HepG2 (cell line): ENCODE measurements around the gene SIRPA. TPM values are rescaled to one million over a fixed set of nuclear protein-coding genes. Genes with fewer than 3 reads are reported as not detected.
A peak's percentile ranks its signal among the peaks of the same experiment; 100 is the strongest.

Experiments
- ARNT ChIP-seq: fragments of 450-650 bp; IDR thresholded peaks from 2 replicates; pipeline ENCODE4 v1.6.1; 2017
- GATA4 ChIP-seq: sonication (generic); IDR thresholded peaks from 2 replicates; pipeline ENCODE4 v1.6.1; 2016; ENCODE audit warnings: antibody characterized with exemption, low read depth, borderline replicate concordance
- JUN ChIP-seq: sonication (generic); formaldehyde crosslinking; IDR thresholded peaks from 2 replicates; pipeline ENCODE4 v1.4.0; 2020; ENCODE audit warnings: mild to moderate bottlenecking, missing genetic modification reagents
- KLF12 ChIP-seq: sonication (generic); formaldehyde crosslinking; IDR thresholded peaks from 2 replicates; pipeline ENCODE4 v1.4.0; 2020; ENCODE audit warnings: missing genetic modification reagents, borderline replicate concordance
- MAFK ChIP-seq, 2 experiments: IDR thresholded peaks in 1 of 2; conservative IDR thresholded peaks in 1 of 2; 2 replicates each; pipeline ENCODE4 v1.6.1; 2011; ENCODE audit warnings: improper control_type of control experiment in 2 of 2, low read length in 2 of 2
- MYNN ChIP-seq: sonication (generic); formaldehyde crosslinking; IDR thresholded peaks from 2 replicates; pipeline ENCODE4 v1.4.0; 2020; ENCODE audit warnings: mild to moderate bottlenecking, low read depth, missing genetic modification reagents
- NCOA1 ChIP-seq: sonication (generic); formaldehyde crosslinking; IDR thresholded peaks from 2 replicates; pipeline ENCODE4 v1.9.0; 2021; ENCODE audit warnings: missing genetic modification reagents
- NFE2 ChIP-seq: sonication (generic); formaldehyde crosslinking; IDR thresholded peaks from 2 replicates; pipeline ENCODE4 v1.4.0; 2020; ENCODE audit warnings: missing genetic modification reagents
- NFYC ChIP-seq: IDR thresholded peaks from 2 replicates; pipeline ENCODE4 v1.6.1; 2016; ENCODE audit warnings: missing genetic modification reagents, missing compliant biosample characterization
- PPARG ChIP-seq: conservative IDR thresholded peaks from 2 replicates; pipeline ENCODE4 v1.6.1; 2016; ENCODE audit warnings: missing biosample characterization, missing genetic modification reagents
- RORA ChIP-seq: sonication (generic); formaldehyde crosslinking; IDR thresholded peaks from 2 replicates; pipeline ENCODE4 v1.5.0; 2020; ENCODE audit warnings: mild to moderate bottlenecking, missing genetic modification reagents, moderate library complexity
- U2AF1 ChIP-seq: fragments of 200-400 bp; formaldehyde crosslinking; optimal IDR thresholded peaks from 2 replicates; pipeline ENCODE3; 2017; ENCODE audit warnings: mild to moderate bottlenecking, low read depth, low read length
- ZIK1 ChIP-seq: sonication (generic); formaldehyde crosslinking; IDR thresholded peaks from 2 replicates; pipeline ENCODE4 v1.5.0; 2020; ENCODE audit warnings: mild to moderate bottlenecking, low read depth, missing genetic modification reagents, borderline replicate concordance
- ZNF296 ChIP-seq: sonication (generic); formaldehyde crosslinking; conservative IDR thresholded peaks from 2 replicates; pipeline ENCODE4 v1.5.0; 2020; ENCODE audit warnings: mild to moderate bottlenecking, missing genetic modification reagents
- ZNF367 ChIP-seq: sonication (generic); formaldehyde crosslinking; IDR thresholded peaks from 2 replicates; pipeline ENCODE4 v1.4.0; 2020; ENCODE audit warnings: missing genetic modification reagents, borderline replicate concordance
- ZNF598 ChIP-seq: sonication (generic); formaldehyde crosslinking; IDR thresholded peaks from 2 replicates; pipeline ENCODE4 v1.5.1; 2020; ENCODE audit warnings: mild to moderate bottlenecking, missing genetic modification reagents, borderline replicate concordance
- ZNF652 ChIP-seq: IDR thresholded peaks from 2 replicates; pipeline ENCODE4 v1.6.1; 2016; ENCODE audit warnings: low read depth, borderline replicate concordance
- ZNF674 ChIP-seq: sonication (generic); formaldehyde crosslinking; IDR thresholded peaks from 2 replicates; pipeline ENCODE4 v1.5.0; 2020; ENCODE audit warnings: low read depth, mild to moderate bottlenecking, missing genetic modification reagents
- polyA plus RNA-seq, 8 experiments: library from polyadenylated mRNA; depleted of rRNA in 3 of 8; stranded (reverse) in 7 of 8; unstranded in 1 of 8; fragments of >200 nt; fragmentation: Illumina TruSeq in 4 of 8; extraction: Trizol in 4 of 8; gene quantifications; 2 replicates each; pipeline versions ENCODE4 v1.2.1 to v1.2.3, GENCODE V29; 2011 to 2016; ENCODE audit warnings: low read depth in 4 of 8, missing spikeins in 1 of 8, mixed read lengths in 1 of 8; ENCODE audit not compliant: insufficient read depth in 1 of 8
- total RNA-seq, 5 experiments: library from RNA; depleted of rRNA; stranded (reverse); fragments of >200 nt; fragmentation: Illumina TruSeq; extraction: Trizol; gene quantifications; 2 replicates each; pipeline ENCODE4 v1.2.3, GENCODE V29; 2016; ENCODE audit warnings: low read depth in 1 of 5
- TF ChIP-seq, protein P1 (sequence below): sonication (generic); formaldehyde crosslinking; IDR thresholded peaks from 2 replicates; pipeline ENCODE4 v1.9.0; 2021; ENCODE audit warnings: mild to moderate bottlenecking, missing genetic modification reagents
- TF ChIP-seq, protein P2 (sequence below): sonication (generic); formaldehyde crosslinking; IDR thresholded peaks from 2 replicates; pipeline ENCODE4 v1.5.0; 2020; ENCODE audit warnings: mild to moderate bottlenecking, missing genetic modification reagents
- TF ChIP-seq, protein P3 (sequence below): sonication (generic); formaldehyde crosslinking; IDR thresholded peaks from 2 replicates; pipeline ENCODE4 v1.5.0; 2020; ENCODE audit warnings: mild to moderate bottlenecking, low read depth, missing genetic modification reagents, borderline replicate concordance

Gene SIRPA
- total and polyA plus RNA-seq, 2 of the 13 experiments (the other 11 are each of a cell fraction or from before 2014, with no cell fraction given): 7.2 to 17.6 TPM

DNA sequence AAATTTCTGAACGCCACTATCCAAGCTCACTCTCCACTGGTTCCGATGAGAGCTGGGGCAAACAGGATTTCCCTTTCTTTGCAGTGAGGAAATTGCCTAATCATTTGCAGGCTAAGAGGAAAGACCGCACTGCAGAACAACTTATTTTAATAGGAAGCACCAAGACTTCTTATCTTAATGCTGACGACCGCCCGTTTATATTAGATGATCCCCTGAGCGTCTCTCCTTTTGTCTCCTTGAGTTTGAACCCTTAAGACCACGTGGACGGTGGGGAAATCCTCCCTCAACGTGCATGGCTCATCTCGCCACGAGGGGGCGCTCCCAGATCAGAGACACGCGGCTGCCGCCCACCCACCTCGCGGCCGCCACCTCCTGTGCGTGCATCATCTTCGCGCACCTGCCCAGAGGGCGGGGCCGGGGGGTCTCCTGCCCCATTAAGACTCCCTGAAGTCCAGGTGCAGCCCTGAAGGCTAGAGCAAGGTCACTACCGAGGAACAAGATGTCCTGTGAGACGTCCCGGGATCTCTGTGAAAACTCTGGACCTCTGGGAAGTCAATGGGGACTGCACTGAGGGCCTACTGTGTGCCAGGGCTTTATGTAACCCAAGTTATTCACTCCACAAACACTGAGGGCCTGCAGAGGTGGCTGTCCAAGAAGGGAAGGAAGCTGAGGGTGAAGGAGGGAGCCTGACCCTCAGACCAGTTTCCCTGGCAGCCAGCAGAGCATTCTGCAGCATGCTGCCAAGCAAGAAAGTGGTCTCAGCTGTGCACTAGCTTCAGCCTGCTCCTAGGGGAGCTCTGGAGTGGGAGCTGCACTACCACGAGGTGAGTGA is 70.5 kb downstream of the SIRPA start (continued):
- peak; percentile 71; the same call in 1 of the 2 replicates for TF ChIP-seq ZNF598 (CRISPR knock-in tag)
- TF ChIP-seq U2AF1: no peak
- TF ChIP-seq, protein P1, sequence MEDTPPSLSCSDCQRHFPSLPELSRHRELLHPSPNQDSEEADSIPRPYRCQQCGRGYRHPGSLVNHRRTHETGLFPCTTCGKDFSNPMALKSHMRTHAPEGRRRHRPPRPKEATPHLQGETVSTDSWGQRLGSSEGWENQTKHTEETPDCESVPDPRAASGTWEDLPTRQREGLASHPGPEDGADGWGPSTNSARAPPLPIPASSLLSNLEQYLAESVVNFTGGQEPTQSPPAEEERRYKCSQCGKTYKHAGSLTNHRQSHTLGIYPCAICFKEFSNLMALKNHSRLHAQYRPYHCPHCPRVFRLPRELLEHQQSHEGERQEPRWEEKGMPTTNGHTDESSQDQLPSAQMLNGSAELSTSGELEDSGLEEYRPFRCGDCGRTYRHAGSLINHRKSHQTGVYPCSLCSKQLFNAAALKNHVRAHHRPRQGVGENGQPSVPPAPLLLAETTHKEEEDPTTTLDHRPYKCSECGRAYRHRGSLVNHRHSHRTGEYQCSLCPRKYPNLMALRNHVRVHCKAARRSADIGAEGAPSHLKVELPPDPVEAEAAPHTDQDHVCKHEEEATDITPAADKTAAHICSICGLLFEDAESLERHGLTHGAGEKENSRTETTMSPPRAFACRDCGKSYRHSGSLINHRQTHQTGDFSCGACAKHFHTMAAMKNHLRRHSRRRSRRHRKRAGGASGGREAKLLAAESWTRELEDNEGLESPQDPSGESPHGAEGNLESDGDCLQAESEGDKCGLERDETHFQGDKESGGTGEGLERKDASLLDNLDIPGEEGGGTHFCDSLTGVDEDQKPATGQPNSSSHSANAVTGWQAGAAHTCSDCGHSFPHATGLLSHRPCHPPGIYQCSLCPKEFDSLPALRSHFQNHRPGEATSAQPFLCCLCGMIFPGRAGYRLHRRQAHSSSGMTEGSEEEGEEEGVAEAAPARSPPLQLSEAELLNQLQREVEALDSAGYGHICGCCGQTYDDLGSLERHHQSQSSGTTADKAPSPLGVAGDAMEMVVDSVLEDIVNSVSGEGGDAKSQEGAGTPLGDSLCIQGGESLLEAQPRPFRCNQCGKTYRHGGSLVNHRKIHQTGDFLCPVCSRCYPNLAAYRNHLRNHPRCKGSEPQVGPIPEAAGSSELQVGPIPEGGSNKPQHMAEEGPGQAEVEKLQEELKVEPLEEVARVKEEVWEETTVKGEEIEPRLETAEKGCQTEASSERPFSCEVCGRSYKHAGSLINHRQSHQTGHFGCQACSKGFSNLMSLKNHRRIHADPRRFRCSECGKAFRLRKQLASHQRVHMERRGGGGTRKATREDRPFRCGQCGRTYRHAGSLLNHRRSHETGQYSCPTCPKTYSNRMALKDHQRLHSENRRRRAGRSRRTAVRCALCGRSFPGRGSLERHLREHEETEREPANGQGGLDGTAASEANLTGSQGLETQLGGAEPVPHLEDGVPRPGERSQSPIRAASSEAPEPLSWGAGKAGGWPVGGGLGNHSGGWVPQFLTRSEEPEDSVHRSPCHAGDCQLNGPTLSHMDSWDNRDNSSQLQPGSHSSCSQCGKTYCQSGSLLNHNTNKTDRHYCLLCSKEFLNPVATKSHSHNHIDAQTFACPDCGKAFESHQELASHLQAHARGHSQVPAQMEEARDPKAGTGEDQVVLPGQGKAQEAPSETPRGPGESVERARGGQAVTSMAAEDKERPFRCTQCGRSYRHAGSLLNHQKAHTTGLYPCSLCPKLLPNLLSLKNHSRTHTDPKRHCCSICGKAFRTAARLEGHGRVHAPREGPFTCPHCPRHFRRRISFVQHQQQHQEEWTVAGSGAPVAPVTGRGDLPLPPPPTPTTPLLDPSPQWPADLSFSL (CRISPR knock-in tag): peak; percentile 24; the same call in 1 of the 2 replicates
- no peak for TF ChIP-seq ZIK1 (CRISPR knock-in tag)
- TF ChIP-seq ZNF296 (CRISPR knock-in tag): no peak
- TF ChIP-seq MYNN: no peak
- TF ChIP-seq, protein P2, sequence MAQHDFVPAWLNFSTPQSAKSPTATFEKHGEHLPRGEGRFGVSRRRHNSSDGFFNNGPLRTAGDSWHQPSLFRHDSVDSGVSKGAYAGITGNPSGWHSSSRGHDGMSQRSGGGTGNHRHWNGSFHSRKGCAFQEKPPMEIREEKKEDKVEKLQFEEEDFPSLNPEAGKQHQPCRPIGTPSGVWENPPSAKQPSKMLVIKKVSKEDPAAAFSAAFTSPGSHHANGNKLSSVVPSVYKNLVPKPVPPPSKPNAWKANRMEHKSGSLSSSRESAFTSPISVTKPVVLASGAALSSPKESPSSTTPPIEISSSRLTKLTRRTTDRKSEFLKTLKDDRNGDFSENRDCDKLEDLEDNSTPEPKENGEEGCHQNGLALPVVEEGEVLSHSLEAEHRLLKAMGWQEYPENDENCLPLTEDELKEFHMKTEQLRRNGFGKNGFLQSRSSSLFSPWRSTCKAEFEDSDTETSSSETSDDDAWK (CRISPR knock-in tag): no peak
- no peak for TF ChIP-seq ARNT
- TF ChIP-seq GATA4: no peak
- TF ChIP-seq KLF12 (CRISPR knock-in tag): no peak
- TF ChIP-seq NFE2 (CRISPR knock-in tag): no peak
- TF ChIP-seq NCOA1 (CRISPR knock-in tag): no peak
- TF ChIP-seq ZNF674 (CRISPR knock-in tag): no peak
- TF ChIP-seq NFYC: no peak
- 0 out of 2 replicates have a peak, but pooled peaks have one; percentile 31 for TF ChIP-seq PPARG (CRISPR knock-in tag)
- TF ChIP-seq, protein P3, sequence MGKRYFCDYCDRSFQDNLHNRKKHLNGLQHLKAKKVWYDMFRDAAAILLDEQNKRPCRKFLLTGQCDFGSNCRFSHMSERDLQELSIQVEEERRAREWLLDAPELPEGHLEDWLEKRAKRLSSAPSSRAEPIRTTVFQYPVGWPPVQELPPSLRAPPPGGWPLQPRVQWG (CRISPR knock-in tag): no peak
- TF ChIP-seq JUN (CRISPR knock-in tag): no peak
- no peak for TF ChIP-seq ZNF652 (CRISPR knock-in tag)
- no peak for TF ChIP-seq RORA (CRISPR knock-in tag)
- TF ChIP-seq ZNF367 (CRISPR knock-in tag): no peak
- no peak for TF ChIP-seq MAFK (conservative IDR thresholded peaks at IDR 0.05 in 1 of 2, IDR thresholded peaks at IDR 0.05 in 1 of 2; ENCODE audit: low read length in 2 of 2)
